ENCODE measurements around the gene TMEM63B. TPM values are rescaled to one million over a fixed set of nuclear protein-coding genes. Genes with fewer than 3 reads are reported as not detected.
A peak's percentile ranks its signal among the peaks of the same experiment; 100 is the strongest.

The TMEM63B gene
- total RNA-seq, 1 experiment from 2014 or later: 12.7 TPM

DNA sequence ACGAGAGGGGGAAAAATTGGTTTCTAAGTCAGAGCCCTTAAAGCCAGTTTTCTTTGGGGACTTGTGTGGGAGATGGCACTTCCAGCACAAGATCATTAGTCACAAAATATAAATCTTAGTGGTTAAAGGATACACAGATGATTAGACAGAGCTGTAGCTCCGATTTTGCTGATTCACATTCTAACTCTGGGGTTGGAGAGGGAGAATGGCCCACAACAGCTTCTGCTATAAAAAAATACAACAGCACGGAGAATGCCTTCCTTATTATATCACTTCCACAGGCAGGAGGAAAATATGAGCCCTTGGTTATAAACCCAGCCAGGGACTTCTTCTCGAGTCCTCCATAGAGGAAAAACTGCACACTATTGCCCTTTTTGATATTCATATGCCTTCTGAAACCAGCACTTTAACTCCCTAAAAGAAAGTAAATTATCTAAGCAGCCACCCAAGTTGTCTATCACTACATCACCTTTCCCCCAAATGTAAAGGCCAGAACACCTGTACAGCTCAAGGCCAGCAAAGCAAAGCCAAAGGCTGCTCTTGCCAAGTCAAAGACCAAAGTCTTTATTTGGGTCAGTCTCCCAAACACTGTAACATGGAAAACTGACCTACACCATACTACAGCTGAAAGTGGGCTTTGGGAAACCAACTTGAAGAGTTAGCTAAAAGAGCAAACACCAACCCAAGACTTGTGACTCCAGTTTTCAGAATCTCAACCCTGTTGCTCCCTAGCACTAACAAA lies 10.5 kb upstream of the TMEM63B start:
- peaks cover 30% of the 10 kb centered on the region for H3K4me1 ChIP-seq (replicated peaks)
- no peaks in the 10 kb centered on the region for H3K27me3 ChIP-seq (replicated peaks)
- H3K27ac ChIP-seq: peak overlapping the region; percentile 53
- peaks cover 50% of the 10 kb centered on the region for H3K36me3 ChIP-seq
- no peaks in the 10 kb centered on the region for H3K9me3 ChIP-seq (replicated peaks)
- H3K4me3 ChIP-seq: no peak overlapping the region
- peak in 1 of 2 experiments; percentile 59 for DNase-seq (ENCODE audit: low read depth in 1 of 2, low spot score in 2 of 2)

DNA sequence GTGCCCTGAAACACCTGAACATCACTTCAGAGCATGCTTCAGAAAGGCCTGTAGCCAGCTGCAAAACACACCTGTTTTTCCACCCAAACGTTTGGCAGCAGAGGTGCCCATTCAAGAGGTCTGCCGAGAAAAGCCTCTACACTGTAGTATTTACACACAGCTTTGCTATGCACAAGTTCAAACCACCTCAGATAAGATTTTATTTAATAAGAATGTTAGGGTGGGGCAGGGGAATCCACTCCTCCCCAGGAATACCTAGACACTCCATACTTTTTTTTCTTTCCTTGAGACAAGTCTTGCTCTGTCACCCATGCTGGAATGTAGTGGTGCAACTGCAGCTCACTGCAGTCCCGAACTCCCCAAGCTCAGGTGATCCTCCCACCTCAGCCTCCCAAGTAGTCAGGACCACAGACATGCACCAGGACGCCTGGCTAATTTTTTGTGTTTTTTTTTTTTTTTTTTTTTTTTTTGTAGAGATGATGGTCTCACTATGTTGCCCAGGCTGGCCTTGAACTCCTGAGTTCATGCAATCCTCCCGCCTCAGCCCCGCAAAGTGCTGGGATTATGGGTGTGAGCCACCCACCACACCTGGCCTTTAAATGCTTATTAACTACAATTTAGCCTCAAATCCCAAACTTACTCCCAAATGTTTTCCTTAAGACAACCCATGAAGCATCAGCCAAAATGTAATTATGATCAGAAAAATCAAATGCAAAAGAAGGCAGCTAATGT lies 9.8 kb upstream of the TMEM63B start:
- Histone ChIP-seq H3K4me1 (replicated peaks) (peaks cover 30% of the 10 kb centered on the region), H3K9me3 (replicated peaks) (no peaks in the 10 kb centered on the region), H3K27ac (0 out of 2 replicates have a peak overlapping the region, but pooled peaks have one; percentile 30), H3K36me3 (peaks cover 43% of the 10 kb centered on the region), H3K27me3 (replicated peaks) (no peaks in the 10 kb centered on the region), H3K4me3 (no peak overlapping the region)
- no peak for DNase-seq (ENCODE audit: low read depth in 1 of 2, low spot score in 2 of 2)

DNA sequence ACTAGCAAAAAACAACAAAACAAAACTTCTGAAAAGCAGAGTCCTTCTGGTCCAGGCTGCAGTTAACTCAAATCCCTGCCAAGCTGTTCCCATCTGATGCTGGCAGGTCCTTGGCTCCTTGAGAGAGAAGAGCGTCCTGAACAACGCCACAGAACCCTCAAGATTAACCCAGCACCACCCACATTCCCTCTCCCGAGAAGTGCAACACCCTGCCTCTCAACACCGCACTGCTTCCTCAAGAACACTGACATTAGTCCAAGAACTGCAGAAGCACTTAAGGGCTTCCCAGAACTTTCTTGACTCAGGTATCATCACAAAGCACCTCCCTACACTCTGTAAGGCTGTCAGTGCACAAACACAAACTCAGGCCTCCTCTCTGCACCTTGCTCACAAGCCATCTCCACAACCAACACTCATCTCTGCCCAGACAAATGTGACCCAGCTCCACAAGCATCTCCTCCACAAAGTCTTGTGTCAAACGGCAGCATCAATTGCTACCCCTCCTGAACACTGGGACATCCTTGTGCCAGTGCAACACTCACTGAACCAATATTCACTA lies 7.6 kb upstream of the TMEM63B start:
- Histone ChIP-seq H3K36me3 (peaks cover 28% of the 10 kb centered on the region), H3K27ac (no peak overlapping the region), H3K27me3 (replicated peaks) (no peaks in the 10 kb centered on the region), H3K9me3 (replicated peaks) (no peaks in the 10 kb centered on the region), H3K4me3 (no peak overlapping the region), H3K4me1 (replicated peaks) (peaks cover 30% of the 10 kb centered on the region)
- no peak for DNase-seq (ENCODE audit: low read depth in 1 of 2, low spot score in 2 of 2)

GRCh38 chr6:44120692-44121443 lies 6.5 kb upstream of the TMEM63B start:
- peaks cover 27% of the 10 kb centered on the region for H3K4me1 ChIP-seq (replicated peaks)
- H3K36me3 ChIP-seq: peaks cover 17% of the 10 kb centered on the region; the same call in 1 of the 2 replicates
- no peak overlapping the region for H3K27ac ChIP-seq
- no peaks in the 10 kb centered on the region for H3K9me3 ChIP-seq (replicated peaks)
- no peaks in the 10 kb centered on the region for H3K27me3 ChIP-seq (replicated peaks)
- no peak for DNase-seq (ENCODE audit: low read depth in 1 of 2, low spot score in 2 of 2)
- H3K4me3 ChIP-seq: no peak overlapping the region

- H3K4me1 ChIP-seq (replicated peaks): peaks cover 16% of the 10 kb centered on the region
- H3K36me3 ChIP-seq: peaks cover 20% of the 10 kb centered on the region
- H3K27me3 ChIP-seq (replicated peaks): no peaks in the 10 kb centered on the region
- no peaks in the 10 kb centered on the region; the same call in 1 of the 2 replicates for H3K9me3 ChIP-seq (replicated peaks)
- no peak overlapping the region for H3K4me3 ChIP-seq
- DNase-seq (ENCODE audit: low read depth in 1 of 2, low spot score in 2 of 2): peak in 1 of 2 experiments; percentile 9
- no peak overlapping the region for H3K27ac ChIP-seq
These were observed 4.6 kb upstream of the TMEM63B start for GRCh38 chr6:44122801-44123200.

- H3K27me3 ChIP-seq (replicated peaks): no peaks in the 10 kb centered on the region
- H3K27ac ChIP-seq: no peak overlapping the region
- peaks cover 18% of the 10 kb centered on the region for H3K4me1 ChIP-seq (replicated peaks)
- no peaks in the 10 kb centered on the region; the same call in 1 of the 2 replicates for H3K9me3 ChIP-seq (replicated peaks)
- no peak for DNase-seq (ENCODE audit: low read depth in 1 of 2, low spot score in 2 of 2)
- no peak overlapping the region for H3K4me3 ChIP-seq
- H3K36me3 ChIP-seq: peaks cover 16% of the 10 kb centered on the region
These were observed 3.8 kb upstream of the TMEM63B start for GRCh38 chr6:44123544-44123943.

- H3K4me1 ChIP-seq (replicated peaks): peaks cover 18% of the 10 kb centered on the region
- peak overlapping the region; percentile 77 for H3K4me3 ChIP-seq
- peak; percentile 62 to 70 for DNase-seq (ENCODE audit: low read depth in 1 of 2, low spot score in 2 of 2)
- H3K36me3 ChIP-seq: peaks cover 16% of the 10 kb centered on the region
- H3K27me3 ChIP-seq (replicated peaks): no peaks in the 10 kb centered on the region
- no peaks in the 10 kb centered on the region; the same call in 1 of the 2 replicates for H3K9me3 ChIP-seq (replicated peaks)
- H3K27ac ChIP-seq: peak overlapping the region; percentile 70
These were observed 819 bp upstream of the TMEM63B start for GRCh38 chr6:44126320-44127149.

- Histone ChIP-seq H3K9me3 (replicated peaks) (no peaks in the 10 kb centered on the region; the same call in 1 of the 2 replicates), H3K27ac (no peak overlapping the region), H3K4me3 (peak overlapping the region; percentile 77), H3K36me3 (peaks cover 16% of the 10 kb centered on the region), H3K4me1 (replicated peaks) (peaks cover 18% of the 10 kb centered on the region), H3K27me3 (replicated peaks) (no peaks in the 10 kb centered on the region)
- DNase-seq (ENCODE audit: low read depth in 1 of 2, low spot score in 2 of 2): peak; percentile 34 to 60
These were observed 915 bp downstream of the TMEM63B start for GRCh38 chr6:44128020-44128917.

GRCh38 chr6:44129841-44130322 lies 2.5 kb downstream of the TMEM63B start:
- Histone ChIP-seq H3K4me1 (replicated peaks) (peaks cover 21% of the 10 kb centered on the region), H3K27me3 (replicated peaks) (no peaks in the 10 kb centered on the region), H3K4me3 (no peak overlapping the region), H3K36me3 (peaks cover 9% of the 10 kb centered on the region), H3K9me3 (replicated peaks) (no peaks in the 10 kb centered on the region; the same call in 1 of the 2 replicates), H3K27ac (no peak overlapping the region)
- no peak for DNase-seq (ENCODE audit: low read depth in 1 of 2, low spot score in 2 of 2)

DNA sequence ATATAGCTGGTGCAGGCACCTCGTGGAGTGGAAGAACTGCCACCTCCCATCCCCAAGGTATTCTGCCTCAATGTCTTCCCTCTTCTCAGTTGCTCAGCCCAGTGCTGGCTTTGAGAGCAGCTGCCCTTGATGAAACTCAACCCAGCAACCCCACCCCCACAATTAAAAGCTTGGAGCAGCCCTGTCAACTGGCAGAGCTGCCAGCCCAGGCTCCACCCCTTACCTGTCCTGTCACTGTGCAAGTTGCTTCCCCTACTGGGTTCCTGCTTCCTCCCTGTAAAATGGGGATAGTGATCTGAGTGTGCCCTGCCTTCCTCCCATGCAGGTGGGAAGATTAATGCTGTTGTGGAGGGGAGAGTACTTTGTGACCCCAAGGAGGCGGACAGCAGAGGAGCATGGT lies 4.5 kb downstream of the TMEM63B start:
- no peak for DNase-seq (ENCODE audit: low read depth in 1 of 2, low spot score in 2 of 2)
- no peak overlapping the region for H3K4me3 ChIP-seq
- H3K27me3 ChIP-seq (replicated peaks): no peaks in the 10 kb centered on the region
- H3K36me3 ChIP-seq: peaks cover 5% of the 10 kb centered on the region
- H3K9me3 ChIP-seq (replicated peaks): no peaks in the 10 kb centered on the region
- no peak overlapping the region for H3K27ac ChIP-seq
- peaks cover 15% of the 10 kb centered on the region for H3K4me1 ChIP-seq (replicated peaks)

GRCh38 chr6:44132476-44132875 lies 5.1 kb downstream of the TMEM63B start:
- DNase-seq (ENCODE audit: low read depth in 1 of 2, low spot score in 2 of 2): no peak
- Histone ChIP-seq H3K36me3 (peaks cover 8% of the 10 kb centered on the region), H3K4me1 (replicated peaks) (peaks cover 15% of the 10 kb centered on the region), H3K27me3 (replicated peaks) (no peaks in the 10 kb centered on the region), H3K4me3 (no peak overlapping the region), H3K9me3 (replicated peaks) (no peaks in the 10 kb centered on the region), H3K27ac (no peak overlapping the region)
